ENCODE measurements around the gene ORC5.
A peak's percentile ranks its signal among the peaks of the same experiment; 100 is the strongest.

The ORC5 gene

DNA sequence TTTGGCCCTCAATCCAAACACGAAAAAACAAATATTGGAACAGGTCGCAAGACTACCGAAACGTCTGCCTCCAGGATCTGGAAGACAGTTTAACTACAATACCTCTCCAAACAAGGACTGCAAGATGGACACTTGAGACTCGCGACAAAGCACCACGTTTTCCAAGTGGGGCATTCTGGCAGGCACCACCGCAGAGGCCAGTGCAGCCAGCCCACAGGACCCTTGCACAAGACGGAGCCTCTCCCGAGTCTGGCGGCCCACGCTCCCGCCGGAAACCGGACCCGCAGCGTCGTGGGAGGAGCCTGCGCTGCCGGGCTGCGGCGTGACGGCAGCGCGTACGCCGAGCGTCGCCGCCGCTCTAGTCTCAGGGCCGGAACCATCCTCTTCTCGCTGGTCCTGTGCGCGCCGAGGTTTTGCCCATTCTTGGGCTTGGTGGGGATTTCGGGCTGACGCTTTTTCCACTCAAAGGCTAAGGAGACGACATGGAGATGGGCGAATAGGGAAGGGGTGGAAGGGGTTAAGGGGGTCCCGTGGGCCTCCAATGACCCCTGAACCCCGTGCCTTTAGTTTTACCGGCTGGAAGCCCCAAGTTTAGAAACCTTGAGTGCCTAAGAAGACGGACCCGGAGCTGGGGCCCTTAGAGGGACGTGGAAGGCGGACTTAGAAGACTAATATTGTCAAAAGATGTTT, at the start of gene ORC5:
Gene ORC5 (minus strand): TSS at position 283 of the 690 bp plus-strand sequence. CDS start 109 bp downstream, at position 174.
- peak; percentile 84 for DNase-seq (ENCODE audit: low spot score)

GRCh38 chr7:104255616-104256015, 47.8 kb upstream of the ORC5 start:
- TF ChIP-seq, protein P1, sequence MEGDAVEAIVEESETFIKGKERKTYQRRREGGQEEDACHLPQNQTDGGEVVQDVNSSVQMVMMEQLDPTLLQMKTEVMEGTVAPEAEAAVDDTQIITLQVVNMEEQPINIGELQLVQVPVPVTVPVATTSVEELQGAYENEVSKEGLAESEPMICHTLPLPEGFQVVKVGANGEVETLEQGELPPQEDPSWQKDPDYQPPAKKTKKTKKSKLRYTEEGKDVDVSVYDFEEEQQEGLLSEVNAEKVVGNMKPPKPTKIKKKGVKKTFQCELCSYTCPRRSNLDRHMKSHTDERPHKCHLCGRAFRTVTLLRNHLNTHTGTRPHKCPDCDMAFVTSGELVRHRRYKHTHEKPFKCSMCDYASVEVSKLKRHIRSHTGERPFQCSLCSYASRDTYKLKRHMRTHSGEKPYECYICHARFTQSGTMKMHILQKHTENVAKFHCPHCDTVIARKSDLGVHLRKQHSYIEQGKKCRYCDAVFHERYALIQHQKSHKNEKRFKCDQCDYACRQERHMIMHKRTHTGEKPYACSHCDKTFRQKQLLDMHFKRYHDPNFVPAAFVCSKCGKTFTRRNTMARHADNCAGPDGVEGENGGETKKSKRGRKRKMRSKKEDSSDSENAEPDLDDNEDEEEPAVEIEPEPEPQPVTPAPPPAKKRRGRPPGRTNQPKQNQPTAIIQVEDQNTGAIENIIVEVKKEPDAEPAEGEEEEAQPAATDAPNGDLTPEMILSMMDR (IDR thresholded peaks at IDR 0.05) = no peak
- DNase-seq (ENCODE audit: low spot score) = no peak
- no peak overlapping the region for H3K4me3 ChIP-seq

More for the DNA sequence above, at the start of gene ORC5:
- TF ChIP-seq, protein P1 (IDR thresholded peaks at IDR 0.05) = no peak
- Histone ChIP-seq H3K27ac (peak within 1 kb of the TSS; percentile 80 to 88), H3K4me3 (peak within 1 kb of the TSS; percentile 92)

GRCh38 chr7:104255194-104255593, 47.4 kb upstream of the ORC5 start:
- no peak for DNase-seq (ENCODE audit: low spot score)

More at GRCh38 chr7:104255616-104256015, 47.8 kb upstream of the ORC5 start:
- no peak overlapping the region for H3K27ac ChIP-seq

DNA sequence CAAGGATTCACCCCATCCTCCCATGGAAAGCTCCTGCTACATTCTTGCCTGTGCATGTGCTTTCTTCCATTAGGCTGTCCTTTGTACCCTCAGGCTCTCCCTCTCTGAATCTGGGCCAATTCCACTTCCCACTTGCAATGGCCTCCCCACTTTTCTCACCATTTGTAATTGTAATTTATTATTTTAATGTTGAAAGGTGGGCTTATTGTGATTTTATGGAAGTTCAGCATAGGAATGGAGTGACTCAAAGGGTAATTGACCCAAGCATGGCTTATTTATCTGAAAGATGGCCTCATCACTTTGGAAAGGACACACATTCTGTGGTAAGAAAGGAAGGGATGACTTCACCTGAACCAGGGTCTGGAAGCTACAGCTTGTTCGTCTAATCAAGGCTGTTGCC, 46.9 kb upstream of the ORC5 start:
- no peak for DNase-seq (ENCODE audit: low spot score)
- Histone ChIP-seq H3K27ac (no peak overlapping the region), H3K4me3 (no peak overlapping the region)
- TF ChIP-seq, protein P1 (IDR thresholded peaks at IDR 0.05) = no peak

More at GRCh38 chr7:104255194-104255593, 47.4 kb upstream of the ORC5 start:
- Histone ChIP-seq H3K27ac (no peak overlapping the region), H3K4me3 (no peak overlapping the region)
- TF ChIP-seq, protein P1 (IDR thresholded peaks at IDR 0.05) = no peak

DNA sequence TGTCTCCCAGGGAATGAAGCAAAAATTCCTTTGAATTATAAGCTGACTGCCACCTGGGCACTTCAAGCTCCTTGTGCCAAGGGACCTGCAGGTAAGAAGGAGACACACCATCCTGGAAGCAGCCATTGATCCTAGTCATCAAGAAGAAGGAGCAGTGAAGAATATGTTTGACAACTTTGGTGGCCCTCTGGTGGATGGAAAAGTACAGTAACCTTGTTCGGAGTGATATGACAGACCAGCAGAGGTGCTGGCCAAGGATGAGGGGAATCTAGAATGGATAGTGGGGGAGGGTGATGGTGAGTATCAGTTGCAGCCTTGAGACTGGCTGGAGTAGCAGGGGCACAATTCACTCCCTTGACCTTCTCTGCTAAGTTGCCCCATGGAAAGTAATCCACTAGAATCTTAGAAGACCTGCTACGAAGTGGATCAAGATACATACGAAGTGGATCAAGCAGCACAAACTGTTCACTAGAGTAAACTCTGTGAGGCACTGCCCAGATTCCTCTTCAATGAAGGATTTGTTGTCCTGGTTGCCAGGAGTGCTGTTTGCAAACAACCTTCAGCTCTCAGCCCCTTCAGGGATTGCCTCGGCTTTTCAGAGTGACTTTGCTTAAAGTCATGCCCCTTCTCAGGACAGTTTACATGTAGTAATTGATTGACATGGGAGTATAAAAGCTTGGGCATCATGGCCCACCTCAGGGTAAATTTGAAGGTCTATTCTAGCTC, 44.8 kb upstream of the ORC5 start:
- TF ChIP-seq, protein P1 (IDR thresholded peaks at IDR 0.05) = no peak
- Histone ChIP-seq H3K27ac (no peak overlapping the region), H3K4me3 (no peak overlapping the region)
- no peak for DNase-seq (ENCODE audit: low spot score)

DNA sequence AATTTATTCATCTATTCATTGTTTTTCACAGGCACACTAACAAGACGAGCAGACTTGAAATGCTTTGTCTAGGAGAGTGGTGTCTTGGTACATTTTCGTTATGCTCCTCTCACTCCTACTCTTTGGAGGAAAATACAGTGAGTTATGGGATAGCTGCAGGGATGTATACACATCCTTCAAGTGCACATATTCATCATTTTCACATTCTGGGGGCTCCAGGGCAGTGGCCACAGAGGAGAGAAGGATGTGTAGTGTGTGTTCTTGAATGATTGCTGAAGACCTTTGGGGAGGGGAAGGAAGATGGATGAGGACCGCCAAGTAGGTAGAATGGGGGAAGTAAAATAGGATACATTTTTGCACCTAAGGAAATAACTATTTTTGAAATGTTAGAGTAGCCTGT, 34.8 kb upstream of the ORC5 start:
- Histone ChIP-seq H3K27ac (no peak overlapping the region), H3K4me3 (no peak overlapping the region)
- no peak for DNase-seq (ENCODE audit: low spot score)
- TF ChIP-seq, protein P1 (IDR thresholded peaks at IDR 0.05) = no peak
